Transverse colon (tissue), 4 donors: Measurements from ENCODE around the gene TAOK2. TPM values are rescaled to one million over a fixed set of nuclear protein-coding genes. Genes with fewer than 3 reads are reported as not detected.

Source experiments
- DNase-seq: peaks from one replicate; pipeline ENCODE4 v3.0.0-alpha.2; 2019
- H3K27ac ChIP-seq, 4 donors: fragments of 200-600 bp; sonication (generic); 2 replicates each; pipeline ENCODE4 v1.5.1; 2016 to 2018; ENCODE audit warnings: inconsistent platforms in 4 of 4
- H3K27me3 ChIP-seq: fragments of 200-600 bp; sonication (generic); 2 replicates; pipeline ENCODE4 v1.5.1; 2017; ENCODE audit warnings: inconsistent platforms
- H3K36me3 ChIP-seq, 4 donors: fragments of 200-600 bp; sonication (generic); 2 replicates each; pipeline ENCODE4 v1.5.1; 2017 to 2019; ENCODE audit warnings: inconsistent platforms in 4 of 4
- H3K4me1 ChIP-seq, 4 donors: fragments of 200-600 bp; sonication (generic); 2 replicates each; pipeline ENCODE4 v1.5.1; 2017 to 2020; ENCODE audit warnings: inconsistent platforms in 4 of 4
- H3K4me3 ChIP-seq, 4 donors: fragments of 200-600 bp; sonication (generic); 1 replicate in 1 of 4; 2 replicates in 3 of 4; pipeline versions ENCODE4 v1.5.1 to v1.6.1; 2017 to 2019; ENCODE audit warnings: inconsistent platforms in 4 of 4
- H3K9me3 ChIP-seq, 2 donors: fragments of 200-600 bp; sonication (generic); 2 replicates each; pipeline ENCODE4 v1.5.1; 2017 to 2019; ENCODE audit warnings: inconsistent platforms in 2 of 2
- CTCF ChIP-seq, 5 experiments: fragments of 200-600 bp in 3 of 5; fragments of 450-650 bp in 2 of 5; sonication (generic) in 3 of 5; IDR thresholded peaks; 1 replicate in 2 of 5; 2 replicates in 3 of 5; pipeline ENCODE4 v1.5.1; 2016 to 2017; ENCODE audit warnings: antibody characterized with exemption in 5 of 5, inconsistent platforms in 3 of 5, mild to moderate bottlenecking in 2 of 5, moderate library complexity in 1 of 5
- EP300 ChIP-seq: sonication (generic); formaldehyde crosslinking; IDR thresholded peaks from one replicate; pipeline ENCODE4 v1.6.1; 2017; ENCODE audit warnings: antibody characterized with exemption, low read depth
- POLR2A ChIP-seq: fragments of 450-650 bp; IDR thresholded peaks from one replicate; pipeline ENCODE4 v1.6.1; 2016; ENCODE audit warnings: antibody characterized with exemption, mild to moderate bottlenecking, moderate library complexity
- POLR2AphosphoS5 ChIP-seq, 3 donors: sonication (generic); formaldehyde crosslinking; IDR thresholded peaks; one replicate each; pipeline ENCODE4 v1.6.1; 2016; ENCODE audit warnings: antibody characterized with exemption in 3 of 3
- WGBS, 2 donors: methylation state at CpG; one replicate each; pipeline ENCODE4 v1.1.5; 2018; ENCODE audit warnings: low coverage in 1 of 2; 5-methylcytosine and 5-hydroxymethylcytosine counted together
- in situ Hi-C, 4 donors: fragments of 200-750 bp; cut with MboI; loops; one replicate each; pipeline versions ENCODE4 v1.15.0 to v1.15.1; 2017; ENCODE audit warnings: low sequenced_read_pairs in 3 of 4, low pct_ligation_motif_present in 1 of 4, low pct_unique_long_range_greater_than_20kb in 1 of 4
- intact Hi-C: fragments of 100-400 bp; cut with DNase I; formaldehyde crosslinking; loops from one replicate; pipeline ENCODE4 v1.15.1; 2023; ENCODE audit warnings: low total_unique reads
- total RNA-seq, 4 donors: library from RNA; depleted of rRNA; stranded (reverse); fragments of >200 nt; gene quantifications; one replicate each; pipeline ENCODE4 v1.1.0, GENCODE V29; 2016

TAOK2 gene
- total RNA-seq, 4 donors from 2014 or later = 54.6 to 103 (median 68.1) TPM

- intact Hi-C loops = no loop called here
- Histone ChIP-seq H3K4me1 (peaks cover 0 to 9% (median 4%) of the 10 kb centered on the region in 4 donors), H3K9me3 (no peaks in the 10 kb centered on the region), H3K27ac (no peak within 1 kb of the TSS), H3K36me3 (no peaks in the 10 kb centered on the region), H3K27me3 (peaks cover 97% of the 10 kb centered on the region), H3K4me3 (peak within 1 kb of the TSS in 1 of 4 donors; percentile 10)
- TF ChIP-seq CTCF (IDR thresholded peaks at IDR 0.05) (no peak), POLR2A (no peak), POLR2AphosphoS5 (IDR thresholded peaks at IDR 0.05) (no peak), EP300 (no peak)
- 0 to 8% methylated on average over 4 to 21 of the region's 27 CpGs for WGBS, 2 donors
- in situ Hi-C loops = loop anchor here in 1 of 4 donors (25.0 kb wide), 1 partner anchor 144 kb away; the partner anchor contains the start of gene SEZ6L2
- no peak for DNase-seq
Observed at GRCh38 chr16:30030841-30031413, 57.3 kb downstream of the TAOK2 start, which contains the start of gene TLCD3B. TLCD3B (minus strand) TSS chr16:30031271; CDS start chr16:30030527, 744 bp downstream.

GRCh38 chr16:30031477-30031918 lies 57.8 kb downstream of the TAOK2 start:
- no peak for DNase-seq
- Histone ChIP-seq H3K36me3 (no peaks in the 10 kb centered on the region), H3K9me3 (no peaks in the 10 kb centered on the region), H3K4me1 (peaks cover 0 to 9% (median 4%) of the 10 kb centered on the region in 4 donors), H3K27me3 (peaks cover 97% of the 10 kb centered on the region), H3K27ac (no peak overlapping the region), H3K4me3 (no peak overlapping the region)
- TF ChIP-seq CTCF (IDR thresholded peaks at IDR 0.05) = no peak
- TF ChIP-seq POLR2AphosphoS5 (IDR thresholded peaks at IDR 0.05) = no peak
- TF ChIP-seq POLR2A = no peak
- no peak for TF ChIP-seq EP300
- WGBS, 2 donors = 25 to 37% methylated on average over 5 to 7 of the region's 11 CpGs
- intact Hi-C loops = no loop called here
- in situ Hi-C loops = loop anchor here in 1 of 4 donors (25.0 kb wide), 1 partner anchor 144 kb away; the partner anchor contains the start of gene SEZ6L2

- intact Hi-C loops (no loop called here), in situ Hi-C loops (loop anchor here in 1 of 4 donors (25.0 kb wide), 1 partner anchor 145 kb away; the partner anchor contains the start of gene SEZ6L2)
- peaks cover 91% of the 10 kb centered on the region for H3K27me3 ChIP-seq
- H3K27ac ChIP-seq = no peak overlapping the region
- TF ChIP-seq POLR2A (no peak), CTCF (IDR thresholded peaks at IDR 0.05) (peak; percentile 57 to 71 (median 69))
- H3K4me1 ChIP-seq = peaks cover 0 to 9% (median 4%) of the 10 kb centered on the region in 4 donors
- no peaks in the 10 kb centered on the region for H3K36me3 ChIP-seq
- 27 to 36% methylated on average over 9 to 12 of the region's 12 CpGs for WGBS, 2 donors
- DNase-seq = peak; percentile 57
- no peak overlapping the region for H3K4me3 ChIP-seq
- no peaks in the 10 kb centered on the region for H3K9me3 ChIP-seq
Observed at GRCh38 chr16:30032083-30032819, 58.6 kb downstream of the TAOK2 start.

GRCh38 chr16:30033270-30033669 lies 59.6 kb downstream of the TAOK2 start:
- no peak overlapping the region for H3K4me3 ChIP-seq
- no peak overlapping the region for H3K27ac ChIP-seq
- H3K9me3 ChIP-seq = no peaks in the 10 kb centered on the region
- 53 to 57% methylated on average over 7 of the region's 7 CpGs for WGBS, 2 donors
- no peak for DNase-seq
- TF ChIP-seq POLR2A = no peak
- no peak for TF ChIP-seq CTCF (IDR thresholded peaks at IDR 0.05)
- TF ChIP-seq POLR2AphosphoS5 (IDR thresholded peaks at IDR 0.05) = no peak
- TF ChIP-seq EP300 = no peak
- in situ Hi-C loops = loop anchor here in 1 of 4 donors (25.0 kb wide), 1 partner anchor 146 kb away; the partner anchor contains the start of gene SEZ6L2
- no peaks in the 10 kb centered on the region for H3K36me3 ChIP-seq
- intact Hi-C loops = no loop called here
- peaks cover 80% of the 10 kb centered on the region for H3K27me3 ChIP-seq
- H3K4me1 ChIP-seq = peaks cover 0 to 9% (median 4%) of the 10 kb centered on the region in 4 donors
